SU-DHL-6 (cell line): ENCODE data around the gene COG2.
"Not testable (repeated sequence)": the region's sequence is repeated elsewhere in the genome, so short reads cannot be mapped to it uniquely, and the experiment has no call there.

ENCODE experiments used
- H2AFZ ChIP-seq: fragments of 200-600 bp; sonication (generic); 2 replicates; pipeline ENCODE4 v1.6.1; 2014; ENCODE audit warnings: low read depth, mild to moderate bottlenecking, moderate library complexity, mixed read lengths, antibody characterized with exemption, low read length; ENCODE audit not compliant: severe bottlenecking
- H3F3A ChIP-seq: fragments of 200-600 bp; shearing (Covaris generic); 2 replicates; pipeline ENCODE4 v1.6.0; 2016; ENCODE audit warnings: antibody characterized with exemption, mild to moderate bottlenecking; ENCODE audit not compliant: insufficient read depth
- H3K27ac ChIP-seq: fragments of 200-600 bp; sonication (generic); 2 replicates; pipeline ENCODE4 v1.5.1; 2016; ENCODE audit warnings: low read depth, mild to moderate bottlenecking, low read length, moderate library complexity, mixed read lengths
- H3K27me3 ChIP-seq: fragments of 200-600 bp; sonication (generic), shearing (Covaris generic); 2 replicates; pipeline ENCODE4 v1.6.0; 2014; ENCODE audit warnings: mild to moderate bottlenecking, low read length
- H3K36me3 ChIP-seq: fragments of 200-600 bp; sonication (generic); 2 replicates; pipeline ENCODE4 v1.6.1; 2014; ENCODE audit warnings: mild to moderate bottlenecking, low read length, mixed read lengths
- H3K4me2 ChIP-seq: fragments of 300-600, 200-600 bp; shearing (Covaris generic), sonication (generic); 2 replicates; pipeline ENCODE4 v1.6.0; 2014; ENCODE audit warnings: low read length, low read depth, mild to moderate bottlenecking; ENCODE audit not compliant: poor library complexity, severe bottlenecking
- H3K4me3 ChIP-seq: fragments of 200-600 bp; sonication (generic); 2 replicates; pipeline ENCODE4 v1.5.1; 2014; ENCODE audit warnings: antibody characterized with exemption, low read length, mild to moderate bottlenecking, mixed read lengths; ENCODE audit not compliant: insufficient read depth, poor library complexity, severe bottlenecking
- H3K79me2 ChIP-seq: fragments of 200-600 bp; sonication (generic); 2 replicates; pipeline ENCODE4 v1.6.1; 2014; ENCODE audit warnings: mild to moderate bottlenecking, low read length, moderate library complexity; ENCODE audit not compliant: insufficient read depth
- H3K9ac ChIP-seq: fragments of 200-600 bp; sonication (generic); 2 replicates; pipeline ENCODE4 v1.7.0; 2014; ENCODE audit warnings: mild to moderate bottlenecking, low read length
- H3K9me2 ChIP-seq: fragments of 200-600 bp; sonication (generic); replicated peaks from 2 replicates; pipeline ENCODE4 v1.6.1; 2014; ENCODE audit warnings: low read length; ENCODE audit not compliant: insufficient read depth
- H3K9me3 ChIP-seq: fragments of 200-600 bp; sonication (generic); 2 replicates; pipeline ENCODE4 v1.6.1; 2014; ENCODE audit warnings: low read length, mixed read lengths; ENCODE audit not compliant: insufficient read depth
- H4K20me1 ChIP-seq: fragments of 200-600 bp; sonication (generic); 2 replicates; pipeline ENCODE4 v1.6.1; 2014; ENCODE audit warnings: low read depth, mild to moderate bottlenecking, antibody characterized with exemption, low read length, moderate library complexity, mixed read lengths
- EZH2phosphoT487 ChIP-seq: fragments of 200-600 bp; sonication (generic), shearing (Covaris generic); conservative IDR thresholded peaks from 2 replicates; pipeline ENCODE4 v1.6.1; 2018; ENCODE audit warnings: mild to moderate bottlenecking, antibody characterized with exemption, low read length, moderate library complexity, mixed read lengths
- TF ChIP-seq, protein P1 (sequence below): fragments of 200-600 bp; sonication (generic); IDR thresholded peaks from one replicate; pipeline ENCODE4 v1.5.1; 2017; ENCODE audit warnings: antibody characterized with exemption, mild to moderate bottlenecking, low read length, moderate library complexity; ENCODE audit not compliant: insufficient read depth, poor library complexity, severe bottlenecking

Gene COG2

GRCh38 chr1:230698130-230698529 is 55.8 kb downstream of the COG2 start:
- Histone ChIP-seq H3K79me2 (no peaks in the 10 kb centered on the region), H4K20me1 (no peaks in the 10 kb centered on the region), H3K4me2 (no peak overlapping the region), H3F3A (no peaks in the 10 kb centered on the region), H3K4me3 (no peak overlapping the region), H3K9me2 (no peaks in the 10 kb centered on the region), H3K9me3 (no peaks in the 10 kb centered on the region), H3K36me3 (no peaks in the 10 kb centered on the region; the same call in 1 of the 2 replicates), H3K9ac (no peak overlapping the region), H2AFZ (no peak overlapping the region), H3K27me3 (no peaks in the 10 kb centered on the region), H3K27ac (no peak overlapping the region)
- TF ChIP-seq, protein P1, sequence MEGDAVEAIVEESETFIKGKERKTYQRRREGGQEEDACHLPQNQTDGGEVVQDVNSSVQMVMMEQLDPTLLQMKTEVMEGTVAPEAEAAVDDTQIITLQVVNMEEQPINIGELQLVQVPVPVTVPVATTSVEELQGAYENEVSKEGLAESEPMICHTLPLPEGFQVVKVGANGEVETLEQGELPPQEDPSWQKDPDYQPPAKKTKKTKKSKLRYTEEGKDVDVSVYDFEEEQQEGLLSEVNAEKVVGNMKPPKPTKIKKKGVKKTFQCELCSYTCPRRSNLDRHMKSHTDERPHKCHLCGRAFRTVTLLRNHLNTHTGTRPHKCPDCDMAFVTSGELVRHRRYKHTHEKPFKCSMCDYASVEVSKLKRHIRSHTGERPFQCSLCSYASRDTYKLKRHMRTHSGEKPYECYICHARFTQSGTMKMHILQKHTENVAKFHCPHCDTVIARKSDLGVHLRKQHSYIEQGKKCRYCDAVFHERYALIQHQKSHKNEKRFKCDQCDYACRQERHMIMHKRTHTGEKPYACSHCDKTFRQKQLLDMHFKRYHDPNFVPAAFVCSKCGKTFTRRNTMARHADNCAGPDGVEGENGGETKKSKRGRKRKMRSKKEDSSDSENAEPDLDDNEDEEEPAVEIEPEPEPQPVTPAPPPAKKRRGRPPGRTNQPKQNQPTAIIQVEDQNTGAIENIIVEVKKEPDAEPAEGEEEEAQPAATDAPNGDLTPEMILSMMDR = no peak
- TF ChIP-seq EZH2phosphoT487 = no peak

- not testable (repeated sequence) for H3K27me3 ChIP-seq, H3F3A ChIP-seq, H3K4me2 ChIP-seq, H3K9me2 ChIP-seq, H3K9me3 ChIP-seq, H3K9ac ChIP-seq, H3K36me3 ChIP-seq, H2AFZ ChIP-seq, H3K79me2 ChIP-seq, H3K4me3 ChIP-seq, H3K27ac ChIP-seq, H4K20me1 ChIP-seq
Observed at GRCh38 chr1:230698964-230699363, 56.7 kb downstream of the COG2 start.

GRCh38 chr1:230699716-230700115 is 57.4 kb downstream of the COG2 start:
- Histone ChIP-seq H3K36me3 (no peaks in the 10 kb centered on the region), H3K9me2 (no peaks in the 10 kb centered on the region), H3K4me3 (no peak overlapping the region)

DNA sequence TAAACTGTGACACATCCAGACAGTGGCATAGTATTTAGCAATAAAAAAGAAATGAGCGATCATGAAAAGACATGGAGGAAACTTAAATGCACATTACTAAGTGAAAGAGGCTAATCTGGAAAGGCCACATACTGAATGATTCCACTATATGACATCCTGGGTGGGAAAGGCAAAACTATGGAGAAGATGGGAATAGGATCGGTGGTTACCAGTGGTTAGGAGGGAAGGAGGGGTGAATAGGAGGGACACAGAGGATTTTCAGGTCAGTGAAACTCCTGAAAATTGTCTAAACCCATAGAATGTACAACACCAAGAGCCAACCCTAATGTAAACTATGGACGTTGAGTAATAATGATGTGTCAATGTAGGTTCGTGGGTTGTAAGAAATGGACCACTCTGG is 57.9 kb downstream of the COG2 start:
- no peaks in the 10 kb centered on the region for H3K9me3 ChIP-seq
- H3K9me2 ChIP-seq = no peaks in the 10 kb centered on the region
- H3K79me2 ChIP-seq = no peaks in the 10 kb centered on the region
- no peak overlapping the region for H3K4me2 ChIP-seq
- H3F3A ChIP-seq = no peaks in the 10 kb centered on the region
- no peaks in the 10 kb centered on the region for H3K27me3 ChIP-seq
- no peak overlapping the region for H2AFZ ChIP-seq
- H3K9ac ChIP-seq = no peak overlapping the region
- H3K27ac ChIP-seq = no peak overlapping the region
- H3K4me3 ChIP-seq = no peak overlapping the region
- no peaks in the 10 kb centered on the region for H3K36me3 ChIP-seq
- TF ChIP-seq, protein P1 = no peak
- TF ChIP-seq EZH2phosphoT487 = no peak
- H4K20me1 ChIP-seq = no peaks in the 10 kb centered on the region

More at GRCh38 chr1:230699716-230700115, 57.4 kb downstream of the COG2 start:
- Histone ChIP-seq H2AFZ (no peak overlapping the region), H3K4me2 (no peak overlapping the region), H3K27me3 (no peaks in the 10 kb centered on the region), H3F3A (no peaks in the 10 kb centered on the region), H3K79me2 (no peaks in the 10 kb centered on the region), H3K27ac (no peak overlapping the region), H3K9me3 (no peaks in the 10 kb centered on the region), H3K9ac (no peak overlapping the region), H4K20me1 (no peaks in the 10 kb centered on the region)
- TF ChIP-seq, protein P1 = no peak
- no peak for TF ChIP-seq EZH2phosphoT487
